ENCODE measurements around the gene LARP4B. TPM values are rescaled to one million over a fixed set of nuclear protein-coding genes. Genes with fewer than 3 reads are reported as not detected.

Gene LARP4B
- total RNA-seq, 2 experiments from 2014 or later = 101 to 104 TPM

GRCh38 chr10:970311-971149 lies 39.0 kb upstream of the LARP4B start:
- Mint-ChIP-seq H3K27ac (no peak overlapping the region), H3K36me3 (ENCODE audit: low read depth) (no peaks in the 10 kb centered on the region), H3K4me1 (ENCODE audit: low read depth) (peaks cover 6% of the 10 kb centered on the region), H3K27me3 (peaks cover 10% of the 10 kb centered on the region), H3K9me3 (peaks cover 3% of the 10 kb centered on the region), H3K4me3 (no peak overlapping the region)
- DNase-seq (no peak), ATAC-seq (no peak)
- TF ChIP-seq CTCF (IDR thresholded peaks at IDR 0.05) = no peak
- CTCF ChIA-PET = no interaction called here
- POLR2A ChIA-PET = interaction anchor here (0.6 to 1.6 kb wide), 3 partner anchors 15 to 78 kb away, joined by 3 read pairs; partner anchors contain the start of gene IDI1
- intact Hi-C loops (cut with micrococcal nuclease) = no loop called here

GRCh38 chr10:969473-970150 lies 38.1 kb upstream of the LARP4B start:
- ATAC-seq (no peak), DNase-seq (no peak)
- no peaks in the 10 kb centered on the region for H3K36me3 Mint-ChIP-seq (ENCODE audit: low read depth)
- peaks cover 10% of the 10 kb centered on the region for H3K27me3 Mint-ChIP-seq
- ChIA-PET CTCF (no interaction called here), POLR2A (interaction anchor here (1.6 kb wide), 1 partner anchor 19 kb away, joined by 3 read pairs; no protein-coding TSS in a partner anchor)
- H3K9me3 Mint-ChIP-seq = peaks cover 3% of the 10 kb centered on the region
- peaks cover 6% of the 10 kb centered on the region for H3K4me1 Mint-ChIP-seq (ENCODE audit: low read depth)
- intact Hi-C loops (cut with micrococcal nuclease) = no loop called here
- no peak for TF ChIP-seq CTCF (IDR thresholded peaks at IDR 0.05)
- no peak overlapping the region for H3K4me3 Mint-ChIP-seq
- H3K27ac Mint-ChIP-seq = no peak overlapping the region

GRCh38 chr10:968546-969199 lies 37.2 kb upstream of the LARP4B start:
- ATAC-seq (no peak), DNase-seq (no peak)
- intact Hi-C loops (cut with micrococcal nuclease) = no loop called here
- no peak overlapping the region for H3K4me3 Mint-ChIP-seq
- ChIA-PET CTCF (no interaction called here), POLR2A (interaction anchor here (0.9 to 1.6 kb wide), 3 partner anchors 18 to 19 kb away, joined by 3 to 5 read pairs (median 4); partner anchors contain the start of gene GTPBP4)
- no peak for TF ChIP-seq CTCF (IDR thresholded peaks at IDR 0.05)
- H3K27ac Mint-ChIP-seq = no peak overlapping the region
- peaks cover 10% of the 10 kb centered on the region for H3K27me3 Mint-ChIP-seq
- peaks cover 3% of the 10 kb centered on the region for H3K9me3 Mint-ChIP-seq
- H3K36me3 Mint-ChIP-seq (ENCODE audit: low read depth) = no peaks in the 10 kb centered on the region
- peaks cover 6% of the 10 kb centered on the region for H3K4me1 Mint-ChIP-seq (ENCODE audit: low read depth)

GRCh38 chr10:966466-967235 lies 35.1 kb upstream of the LARP4B start:
- DNase-seq = no peak
- peaks cover 6% of the 10 kb centered on the region for H3K4me1 Mint-ChIP-seq (ENCODE audit: low read depth)
- peaks cover 3% of the 10 kb centered on the region for H3K9me3 Mint-ChIP-seq
- CTCF ChIA-PET = no interaction called here
- H3K4me3 Mint-ChIP-seq = no peak overlapping the region
- no peak for ATAC-seq
- no peak for TF ChIP-seq CTCF (IDR thresholded peaks at IDR 0.05)
- no peaks in the 10 kb centered on the region for H3K36me3 Mint-ChIP-seq (ENCODE audit: low read depth)
- intact Hi-C loops (cut with micrococcal nuclease) = no loop called here
- POLR2A ChIA-PET = no interaction called here
- H3K27ac Mint-ChIP-seq = no peak overlapping the region
- peaks cover 10% of the 10 kb centered on the region for H3K27me3 Mint-ChIP-seq

Measured in activated CD8-positive, alpha-beta T cell treated with anti-CD3 and anti-CD28 coated beads for 36 hours (primary cell).